AG09309 (cell line): Measurements from ENCODE around the gene ULBP3.
"Not testable (repeated sequence)": the region's sequence is repeated elsewhere in the genome, so short reads cannot be mapped to it uniquely, and the experiment has no call there.

Experiments used
- DNase-seq: peaks from one replicate; pipeline ENCODE4 v3.0.0-alpha.2; 2010; ENCODE audit warnings: low read depth
- H3K4me3 ChIP-seq: 2 replicates; pipeline ENCODE4 v1.5.1; 2011; ENCODE audit warnings: mild to moderate bottlenecking, low read depth, low read length, moderate library complexity; ENCODE audit not compliant: control insufficient read depth
- TF ChIP-seq, protein P1 (sequence below): IDR thresholded peaks from 2 replicates; pipeline ENCODE4 v1.5.1; 2011; ENCODE audit warnings: mild to moderate bottlenecking, low read depth, low read length, inconsistent platforms; ENCODE audit not compliant: insufficient read depth, control insufficient read depth; ENCODE audit errors: missing control alignments

ULBP3 gene

DNA sequence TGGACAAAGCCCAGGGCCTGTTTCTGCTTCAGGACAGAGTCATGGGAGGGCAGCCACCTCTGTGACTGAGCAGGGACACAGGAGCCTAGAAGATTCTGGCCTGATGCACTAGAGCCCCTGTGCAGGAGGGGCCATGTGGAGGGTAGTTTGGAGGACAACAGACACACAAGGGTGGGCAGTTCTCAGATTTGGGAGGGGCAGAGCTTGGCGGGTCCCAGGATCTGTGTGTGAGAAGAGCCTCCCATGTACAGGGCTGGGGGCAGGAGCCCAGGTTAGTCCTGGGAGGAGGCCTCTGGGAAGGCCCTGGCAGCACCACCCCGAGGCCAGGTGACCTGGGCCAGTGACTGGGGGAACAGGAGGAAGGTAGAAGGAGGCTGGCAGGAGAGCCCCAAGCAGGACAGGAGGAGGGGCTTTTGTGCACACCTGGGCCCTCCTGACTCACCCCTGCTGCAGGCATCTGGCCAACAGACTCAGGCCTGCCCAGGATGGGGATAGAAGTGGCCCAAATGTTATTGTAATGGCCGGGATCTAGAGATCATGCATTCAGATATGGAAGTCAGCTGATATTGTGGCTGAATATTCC is 1.4 kb upstream of the ULBP3 start:
- H3K4me3 ChIP-seq: no peak overlapping the region
- TF ChIP-seq, protein P1, sequence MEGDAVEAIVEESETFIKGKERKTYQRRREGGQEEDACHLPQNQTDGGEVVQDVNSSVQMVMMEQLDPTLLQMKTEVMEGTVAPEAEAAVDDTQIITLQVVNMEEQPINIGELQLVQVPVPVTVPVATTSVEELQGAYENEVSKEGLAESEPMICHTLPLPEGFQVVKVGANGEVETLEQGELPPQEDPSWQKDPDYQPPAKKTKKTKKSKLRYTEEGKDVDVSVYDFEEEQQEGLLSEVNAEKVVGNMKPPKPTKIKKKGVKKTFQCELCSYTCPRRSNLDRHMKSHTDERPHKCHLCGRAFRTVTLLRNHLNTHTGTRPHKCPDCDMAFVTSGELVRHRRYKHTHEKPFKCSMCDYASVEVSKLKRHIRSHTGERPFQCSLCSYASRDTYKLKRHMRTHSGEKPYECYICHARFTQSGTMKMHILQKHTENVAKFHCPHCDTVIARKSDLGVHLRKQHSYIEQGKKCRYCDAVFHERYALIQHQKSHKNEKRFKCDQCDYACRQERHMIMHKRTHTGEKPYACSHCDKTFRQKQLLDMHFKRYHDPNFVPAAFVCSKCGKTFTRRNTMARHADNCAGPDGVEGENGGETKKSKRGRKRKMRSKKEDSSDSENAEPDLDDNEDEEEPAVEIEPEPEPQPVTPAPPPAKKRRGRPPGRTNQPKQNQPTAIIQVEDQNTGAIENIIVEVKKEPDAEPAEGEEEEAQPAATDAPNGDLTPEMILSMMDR: no peak
- no peak for DNase-seq

DNA sequence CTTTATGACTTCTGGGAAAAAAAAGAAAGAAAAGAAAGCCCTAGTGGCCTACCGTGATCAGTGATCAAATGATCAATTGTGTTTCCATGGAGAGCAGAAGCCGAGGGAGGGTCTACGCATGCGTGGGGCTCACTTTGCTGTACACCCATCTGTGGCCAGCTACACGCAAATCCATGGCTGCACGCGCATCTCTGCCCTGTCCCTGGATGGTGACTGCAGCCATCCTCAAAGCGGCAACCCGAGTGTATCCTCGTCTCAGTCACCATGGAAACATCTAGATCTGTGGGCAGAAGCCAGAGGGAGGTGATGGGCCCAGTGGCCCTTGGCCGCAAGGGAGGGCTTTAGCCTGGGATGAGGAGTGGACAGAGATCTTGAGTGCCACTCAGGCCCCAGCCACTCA is 785 bp upstream of the ULBP3 start:
- TF ChIP-seq, protein P1: no peak
- no peak overlapping the region for H3K4me3 ChIP-seq
- DNase-seq: no peak

DNA sequence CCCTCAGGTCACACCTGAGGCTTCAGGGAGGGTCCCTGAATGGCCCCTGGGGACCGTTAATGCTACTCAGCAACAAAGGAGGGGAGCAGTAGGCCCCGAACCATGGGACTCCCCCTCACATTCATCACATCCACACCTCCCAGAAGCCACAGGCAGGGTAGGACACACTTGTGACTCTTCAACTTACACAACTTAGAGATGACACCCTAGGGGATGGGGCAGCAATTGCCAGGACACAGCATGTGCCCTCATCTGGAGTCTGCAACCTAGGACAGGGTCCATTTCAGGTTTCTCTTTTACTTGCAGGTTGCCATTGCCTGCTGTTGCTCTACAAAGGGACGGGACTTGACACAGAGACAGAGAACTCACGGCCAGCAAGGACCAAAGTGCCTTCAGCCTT is 770 bp downstream of the ULBP3 start:
- DNase-seq: no peak
- TF ChIP-seq, protein P1: no peak
- peak overlapping the region; percentile 81 for H3K4me3 ChIP-seq

DNA sequence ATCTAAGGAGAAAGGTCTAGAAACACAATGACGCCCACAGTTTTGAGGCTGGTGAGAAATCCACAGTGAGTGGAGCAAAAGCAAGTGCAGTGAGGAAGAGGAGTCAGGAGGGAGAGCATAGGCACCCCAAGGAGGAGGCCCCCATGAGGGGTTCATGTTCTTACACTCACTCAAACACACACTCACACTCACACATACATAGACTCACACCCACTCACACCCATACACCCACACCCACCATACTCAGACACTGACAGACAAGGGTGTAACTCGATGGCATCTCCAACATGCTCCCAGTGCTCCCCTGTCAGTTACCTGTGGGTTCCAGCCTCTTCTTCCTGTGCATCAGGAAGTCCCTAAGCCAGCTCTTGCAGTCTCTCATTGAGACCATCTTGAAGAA is 3.8 kb downstream of the ULBP3 start:
- no peak overlapping the region for H3K4me3 ChIP-seq
- no peak for DNase-seq
- TF ChIP-seq, protein P1: no peak

DNA sequence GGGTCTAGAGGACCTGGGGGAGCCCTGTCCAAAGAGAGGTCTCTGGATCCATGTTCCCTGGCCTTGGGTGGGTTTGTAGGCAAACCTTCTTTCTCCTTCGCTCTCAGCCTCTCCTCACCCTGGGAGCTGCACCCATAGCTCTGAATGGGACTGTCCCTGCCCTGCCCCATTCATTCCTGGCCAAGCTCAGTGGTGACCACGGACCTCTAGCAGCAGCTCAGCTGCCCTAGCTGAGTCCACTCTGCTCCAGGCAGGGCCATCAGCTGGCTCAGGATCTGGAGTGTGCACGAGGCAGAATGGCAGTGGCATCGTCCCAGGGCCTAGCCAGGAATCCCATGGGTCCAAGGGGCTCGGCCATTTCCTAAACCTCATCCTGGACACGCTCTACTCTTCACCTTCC is 5.3 kb downstream of the ULBP3 start:
- no peak for DNase-seq
- TF ChIP-seq, protein P1: no peak
- no peak overlapping the region for H3K4me3 ChIP-seq

DNA sequence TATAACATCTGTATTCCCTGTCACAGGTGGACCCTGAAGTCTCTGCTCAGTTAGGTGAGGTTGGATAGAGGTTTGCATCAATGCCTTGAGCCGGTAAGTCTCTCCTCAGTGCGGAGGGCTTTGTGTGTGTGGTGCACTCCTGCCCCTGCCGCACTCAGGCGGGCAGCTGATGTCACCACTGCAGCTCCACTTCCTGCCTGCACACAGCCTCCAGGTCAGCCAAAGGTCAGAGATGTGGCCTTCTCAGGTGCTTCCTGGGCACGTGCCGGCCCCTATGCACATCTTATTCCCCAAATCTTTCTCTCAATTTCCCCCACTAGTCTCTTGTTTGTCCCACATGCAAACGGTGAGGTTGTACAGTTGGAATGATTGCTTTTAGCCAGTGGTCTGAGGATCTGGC is 8.9 kb downstream of the ULBP3 start:
- not testable (repeated sequence) for DNase-seq, H3K4me3 ChIP-seq

DNA sequence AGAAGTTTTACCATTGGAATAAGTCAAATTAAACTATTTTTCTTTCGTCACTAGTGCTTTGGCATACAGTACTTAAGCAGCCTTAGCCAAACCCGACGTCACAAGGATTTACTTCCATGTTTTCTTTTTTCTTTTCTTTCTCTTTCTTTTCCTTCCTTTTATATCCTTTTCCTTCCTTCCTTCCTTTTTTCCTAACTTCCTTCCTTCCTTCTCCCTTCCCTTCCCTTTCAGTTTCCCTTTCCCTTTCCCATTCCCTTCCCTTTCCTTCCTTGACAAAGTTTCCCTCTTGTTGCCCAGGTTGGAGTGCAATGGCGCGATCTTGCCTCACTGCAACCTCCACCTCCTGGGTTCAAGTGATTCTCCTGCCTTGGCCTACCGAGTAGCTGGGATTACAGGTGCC is 9.9 kb downstream of the ULBP3 start:
- DNase-seq: no peak
- TF ChIP-seq, protein P1: no peak

More for the DNA sequence above, 9.9 kb downstream of the ULBP3 start:
- no peak overlapping the region for H3K4me3 ChIP-seq
